GM21619 (cell line): ENCODE measurements around the gene MICALL1.
"Not testable (repeated sequence)": the region's sequence is repeated elsewhere in the genome, so short reads cannot be mapped to it uniquely, and the experiment has no call there.

Source experiments
- ATAC-seq: cut with Tn5 transposase; IDR thresholded peaks from one replicate; pipeline ENCODE4 v1.9.1; 2021; ENCODE audit not compliant: unreplicated experiment

MICALL1 gene

DNA sequence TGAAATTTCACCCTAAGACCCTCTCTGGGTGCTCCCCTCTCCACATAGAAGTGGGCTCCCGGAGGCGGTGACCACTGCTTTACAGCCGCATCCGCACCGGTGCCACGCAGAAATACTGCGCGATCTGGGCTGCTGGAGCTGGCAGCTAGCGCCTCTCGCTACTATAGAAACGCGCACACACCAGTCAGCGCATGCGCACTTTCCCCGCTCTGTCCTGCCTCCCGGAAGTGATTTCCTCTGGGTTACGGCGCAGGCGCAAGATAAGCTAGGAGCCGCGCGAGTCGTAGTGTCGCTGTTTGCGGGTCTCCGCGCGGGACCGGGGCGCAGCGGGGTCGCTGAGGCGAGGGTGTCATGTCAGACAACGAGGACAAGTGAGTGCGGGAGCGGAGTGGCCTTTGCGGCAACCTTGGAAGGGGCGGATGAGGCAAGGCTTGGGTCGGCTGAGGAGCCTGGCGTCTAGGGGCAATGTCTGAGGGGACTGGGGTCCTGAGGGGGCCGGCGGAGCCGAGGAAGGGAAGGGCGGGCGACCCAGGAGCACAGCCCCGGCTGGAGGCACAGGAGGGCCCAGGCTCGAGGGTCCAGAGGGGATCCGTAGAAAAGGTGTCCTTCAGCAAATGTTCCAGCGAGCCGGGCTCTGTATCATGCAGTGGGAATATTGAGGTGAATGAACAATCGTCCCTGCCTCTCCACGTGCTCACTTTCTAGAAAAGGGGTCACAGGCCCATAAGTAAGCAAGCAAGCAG is 47.5 kb downstream of the MICALL1 start, which contains the start of the genes C22orf23 and POLR2F:
Gene C22orf23, minus strand, starts transcription at position 165 of the 743 bp plus-strand sequence. CDS start 452 bp downstream, outside the sequence.
Gene POLR2F, plus strand, starts transcription at position 263 of the 743 bp plus-strand sequence. Its CDS starts 89 bp downstream, at position 352.
- peak; percentile 74 for ATAC-seq

DNA sequence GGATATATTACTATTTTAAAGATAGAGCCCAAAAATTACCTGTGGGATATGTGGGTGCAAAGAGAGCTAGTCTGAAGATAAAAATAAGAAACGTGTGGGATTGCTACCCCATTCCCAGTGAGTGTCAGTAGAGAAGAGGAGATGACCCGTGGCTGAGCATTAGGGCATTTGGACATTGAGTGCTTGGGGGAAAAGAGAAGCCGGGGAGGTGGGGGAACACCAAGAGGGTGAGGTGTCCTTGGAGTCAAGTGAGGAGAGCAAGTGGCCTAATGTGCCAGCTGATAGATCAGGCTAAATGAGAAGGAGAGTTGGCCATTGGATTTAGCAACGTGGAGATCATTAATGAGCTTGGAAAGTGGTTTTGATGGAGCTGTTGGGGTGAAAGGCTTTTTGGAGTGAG is 48.6 kb downstream of the MICALL1 start:
- no peak for ATAC-seq

DNA sequence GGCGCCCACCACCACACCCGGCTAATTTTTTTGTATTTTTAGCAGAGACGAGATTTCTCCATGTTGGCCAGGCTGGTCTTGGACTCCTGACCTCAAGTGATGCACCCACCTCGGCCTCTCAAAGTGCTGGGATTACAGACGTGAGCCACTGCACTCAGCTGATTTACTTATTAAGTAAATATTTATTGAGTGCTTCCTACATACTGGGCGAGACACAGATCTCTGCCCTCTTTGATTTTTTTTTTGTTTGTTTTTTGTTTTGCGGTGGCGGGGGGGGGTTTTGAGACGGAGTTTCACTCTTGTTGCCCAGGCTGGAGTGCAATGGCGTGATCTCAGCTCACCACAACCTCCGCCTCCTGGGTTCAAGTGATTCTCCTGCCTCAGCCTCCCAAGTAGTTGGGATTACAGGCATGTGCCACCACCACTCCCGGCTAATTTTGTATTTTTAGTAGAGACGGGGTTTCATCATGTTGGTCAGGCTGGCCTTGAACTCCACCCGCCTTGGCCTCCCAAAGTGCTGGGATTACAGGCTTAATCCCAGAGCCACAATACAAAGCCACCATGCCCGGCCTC is 49.8 kb downstream of the MICALL1 start:
- ATAC-seq, result not testable (repeated sequence)

DNA sequence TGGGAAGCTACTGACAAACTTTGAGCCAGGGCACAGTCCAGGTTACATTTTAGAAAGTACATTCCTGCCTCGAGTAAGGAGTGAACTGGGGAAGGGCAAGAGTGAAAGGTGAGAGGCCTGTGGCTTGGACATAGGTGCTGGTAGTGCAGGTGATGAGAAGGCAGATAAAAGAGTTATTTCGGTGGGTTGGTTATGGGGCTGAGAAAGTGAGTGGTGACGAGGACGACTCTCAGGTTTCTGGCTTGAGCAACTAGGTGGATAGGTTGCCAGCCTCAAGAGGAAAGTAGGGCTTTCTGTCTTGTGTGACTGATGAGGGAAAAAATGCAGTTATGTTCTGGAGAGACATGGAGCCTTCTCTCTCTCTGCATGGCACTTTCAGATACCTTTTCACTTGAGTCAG is 51.1 kb downstream of the MICALL1 start:
- no peak for ATAC-seq

DNA sequence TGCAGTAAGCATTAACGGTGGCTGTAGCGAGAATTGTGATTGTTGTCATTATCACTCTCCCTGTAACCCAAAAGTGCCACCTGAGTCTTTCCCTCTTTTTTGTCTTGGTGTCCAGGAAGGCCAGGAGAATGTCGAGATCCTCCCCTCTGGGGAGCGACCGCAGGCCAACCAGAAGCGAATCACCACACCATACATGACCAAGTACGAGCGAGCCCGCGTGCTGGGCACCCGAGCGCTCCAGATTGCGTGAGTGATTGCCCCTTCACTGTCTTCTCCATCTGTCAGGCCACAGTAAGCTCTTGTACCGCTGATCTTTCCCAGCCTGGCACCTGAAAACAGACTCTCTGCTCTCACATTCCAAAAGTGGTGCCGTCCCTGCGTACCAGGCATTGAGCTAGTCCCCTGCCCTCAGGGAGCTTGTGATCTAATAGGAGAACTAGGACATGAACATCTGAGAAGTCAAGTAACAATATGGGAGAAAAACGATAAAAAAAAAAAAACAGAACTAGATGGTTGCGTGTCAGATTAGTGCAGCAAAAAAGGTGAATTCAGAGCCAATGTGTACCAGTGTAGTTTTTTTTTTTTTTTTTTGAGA is 53.2 kb downstream of the MICALL1 start:
- ATAC-seq, result no peak

DNA sequence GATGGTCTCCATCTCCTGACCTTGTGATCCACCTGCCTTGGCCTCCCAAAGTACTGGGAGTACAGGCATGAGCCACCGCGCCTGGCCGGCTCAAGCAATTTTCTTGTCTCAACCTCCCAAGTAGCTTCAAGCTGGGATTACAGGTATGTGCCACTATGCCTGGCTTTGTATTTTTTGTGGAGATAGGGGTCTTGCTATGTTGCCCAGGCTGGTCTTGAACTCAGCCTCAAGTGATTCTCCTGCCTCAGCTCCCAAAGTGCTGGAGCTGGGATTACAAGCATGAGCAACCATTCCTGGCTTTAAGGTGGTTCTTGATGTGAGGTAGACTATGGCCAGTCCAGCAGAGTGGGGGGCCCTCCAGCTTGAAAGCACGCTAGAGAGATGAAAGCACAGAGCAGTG is 55.0 kb downstream of the MICALL1 start:
- no peak for ATAC-seq

DNA sequence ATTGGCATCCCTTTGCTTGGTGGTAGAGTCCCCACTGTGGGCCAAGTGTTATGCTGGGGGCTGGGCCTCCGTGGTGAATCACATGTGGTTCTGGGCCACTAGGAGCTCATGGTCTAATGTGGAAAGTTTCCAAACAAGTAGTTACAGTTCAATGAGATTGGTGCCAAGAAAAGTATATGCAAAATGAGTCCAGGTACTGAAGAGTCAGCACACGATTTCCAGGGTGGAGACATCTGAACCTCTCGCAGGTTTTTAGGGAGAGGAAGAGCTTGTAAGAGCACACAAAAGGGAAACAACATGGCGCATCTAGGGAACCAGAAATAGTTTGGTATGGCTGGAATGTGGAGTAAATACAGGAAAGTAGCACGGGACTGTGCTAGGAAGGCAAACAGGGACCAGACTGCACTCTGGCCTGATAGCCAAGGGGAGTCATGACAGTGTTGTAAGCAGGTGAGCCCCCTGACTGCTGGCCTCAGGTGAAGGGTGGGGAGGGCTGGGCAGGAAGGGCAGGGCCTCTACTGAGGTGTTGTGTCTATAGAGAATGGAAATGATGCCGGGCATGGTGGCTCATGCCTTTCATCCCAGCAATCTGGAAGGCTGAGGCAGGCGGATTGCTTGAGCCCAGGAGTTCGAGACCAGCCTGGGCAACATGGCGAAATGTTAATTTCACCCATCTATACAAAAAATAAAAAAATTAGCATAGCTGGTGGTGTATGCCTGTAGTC is 60.0 kb downstream of the MICALL1 start:
- no peak for ATAC-seq

DNA sequence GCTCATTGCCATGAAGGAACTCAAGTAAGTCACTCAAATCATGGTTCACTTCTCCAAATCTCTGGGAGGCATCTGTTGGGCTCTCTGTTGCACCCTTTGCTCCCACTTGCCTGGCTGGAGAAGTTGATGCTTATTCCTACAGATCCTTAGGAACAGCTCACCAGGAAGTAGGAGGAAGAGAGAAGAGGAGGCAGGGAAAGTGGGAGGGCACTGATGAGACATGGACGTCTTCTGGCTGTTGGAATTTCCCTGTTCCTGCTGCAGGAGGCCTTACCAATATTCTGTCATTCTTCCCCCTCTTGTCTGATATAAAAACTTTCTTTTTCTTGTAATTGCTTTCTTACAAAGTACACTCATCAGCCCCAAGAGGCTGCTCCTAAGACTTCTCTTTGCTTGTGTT is 61.0 kb downstream of the MICALL1 start:
- no peak for ATAC-seq

DNA sequence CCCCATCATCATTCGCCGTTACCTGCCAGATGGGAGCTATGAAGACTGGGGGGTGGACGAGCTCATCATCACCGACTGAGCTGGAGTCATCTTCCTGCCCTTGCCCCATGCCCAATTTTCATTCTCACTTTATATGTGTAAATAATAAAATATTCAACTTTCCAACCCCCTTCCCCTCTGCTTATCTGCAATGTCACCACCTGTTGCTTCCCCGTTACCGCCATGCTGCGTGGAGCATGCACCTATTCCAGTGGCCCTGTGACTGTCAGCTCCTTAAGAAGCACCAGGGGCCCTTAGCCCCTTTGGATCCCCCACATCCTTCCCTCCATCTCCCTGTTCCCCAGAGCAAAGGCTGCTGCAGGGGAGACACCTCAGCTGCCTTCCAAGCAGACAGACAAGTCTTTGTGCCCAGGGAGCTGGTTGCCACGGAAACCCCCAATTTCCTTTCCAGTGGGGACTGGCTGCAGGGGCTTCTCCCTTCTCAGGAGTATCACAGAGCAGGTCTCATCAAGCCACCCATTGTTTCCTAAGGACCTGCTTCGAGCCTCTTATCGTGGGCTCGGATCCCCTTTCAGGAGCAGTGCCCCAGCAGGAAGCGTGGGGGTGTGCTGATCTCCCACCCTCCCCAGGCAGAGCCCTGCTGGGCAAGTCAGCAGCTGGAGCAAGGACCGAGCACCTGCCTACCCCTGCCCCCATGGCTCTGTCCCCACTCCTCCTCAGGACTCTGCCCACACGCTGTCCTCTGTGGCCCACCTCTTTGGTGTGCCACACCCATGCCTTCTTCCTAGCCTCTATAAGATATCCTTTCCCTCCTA is 61.7 kb downstream of the MICALL1 start:
- ATAC-seq, result no peak

DNA sequence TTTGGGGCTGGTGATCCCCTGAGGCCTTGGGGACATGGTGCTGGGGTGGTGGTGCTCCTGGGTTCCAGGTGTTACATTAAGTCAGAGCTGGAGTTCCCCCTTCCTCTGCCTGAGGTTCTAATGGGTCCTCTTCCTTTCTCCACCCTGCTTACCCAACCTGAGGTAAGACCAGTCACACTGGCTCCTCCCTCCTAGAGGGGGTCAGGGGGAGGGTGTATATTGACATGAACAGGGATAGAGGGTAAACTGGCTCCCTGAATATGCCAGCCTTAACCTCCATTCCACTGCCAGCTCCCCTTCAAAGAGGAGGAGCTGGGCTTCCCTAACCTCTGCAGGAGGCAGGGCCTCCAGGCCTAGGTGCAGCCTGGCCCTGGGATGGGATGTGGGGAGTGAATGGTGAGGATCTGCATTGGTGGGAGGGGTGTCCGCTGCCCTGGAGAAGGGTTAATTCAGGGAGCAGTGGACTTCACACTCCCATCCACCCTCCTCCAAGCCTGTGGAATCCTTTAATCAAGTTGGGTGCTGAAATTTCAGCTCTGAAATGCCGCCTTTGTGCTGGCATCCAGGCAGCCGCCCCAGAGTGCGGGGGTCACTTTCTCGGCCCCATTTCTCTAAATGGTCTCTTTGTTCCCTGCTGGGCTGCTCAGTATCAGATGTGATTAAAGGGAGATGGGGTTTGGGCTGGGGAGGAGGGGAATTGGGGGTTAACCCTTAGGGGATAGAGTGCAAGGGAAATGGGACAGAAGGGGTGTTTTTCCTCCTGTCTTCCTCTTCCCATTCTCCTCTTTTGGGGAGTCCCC is 62.6 kb downstream of the MICALL1 start:
- no peak for ATAC-seq

DNA sequence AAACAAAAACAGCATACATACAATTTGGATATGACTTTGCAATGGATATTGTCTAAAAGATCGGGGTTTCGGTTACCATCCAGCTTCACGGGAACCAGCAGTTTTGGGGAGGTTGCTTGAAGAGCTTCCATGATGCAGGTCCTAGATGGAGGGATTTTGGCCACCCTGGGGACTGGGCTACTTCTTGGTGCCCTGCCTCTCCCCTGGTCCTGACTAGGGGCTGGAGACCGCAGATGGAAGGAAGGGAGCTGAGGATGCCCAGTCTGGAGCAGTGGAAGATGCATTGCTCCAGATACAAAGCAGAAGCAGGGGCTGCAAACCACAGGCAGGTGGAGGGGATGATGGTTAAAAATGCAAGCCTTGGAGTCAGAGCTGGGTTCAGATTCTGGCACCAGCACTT is 64.8 kb downstream of the MICALL1 start:
- ATAC-seq, result no peak

DNA sequence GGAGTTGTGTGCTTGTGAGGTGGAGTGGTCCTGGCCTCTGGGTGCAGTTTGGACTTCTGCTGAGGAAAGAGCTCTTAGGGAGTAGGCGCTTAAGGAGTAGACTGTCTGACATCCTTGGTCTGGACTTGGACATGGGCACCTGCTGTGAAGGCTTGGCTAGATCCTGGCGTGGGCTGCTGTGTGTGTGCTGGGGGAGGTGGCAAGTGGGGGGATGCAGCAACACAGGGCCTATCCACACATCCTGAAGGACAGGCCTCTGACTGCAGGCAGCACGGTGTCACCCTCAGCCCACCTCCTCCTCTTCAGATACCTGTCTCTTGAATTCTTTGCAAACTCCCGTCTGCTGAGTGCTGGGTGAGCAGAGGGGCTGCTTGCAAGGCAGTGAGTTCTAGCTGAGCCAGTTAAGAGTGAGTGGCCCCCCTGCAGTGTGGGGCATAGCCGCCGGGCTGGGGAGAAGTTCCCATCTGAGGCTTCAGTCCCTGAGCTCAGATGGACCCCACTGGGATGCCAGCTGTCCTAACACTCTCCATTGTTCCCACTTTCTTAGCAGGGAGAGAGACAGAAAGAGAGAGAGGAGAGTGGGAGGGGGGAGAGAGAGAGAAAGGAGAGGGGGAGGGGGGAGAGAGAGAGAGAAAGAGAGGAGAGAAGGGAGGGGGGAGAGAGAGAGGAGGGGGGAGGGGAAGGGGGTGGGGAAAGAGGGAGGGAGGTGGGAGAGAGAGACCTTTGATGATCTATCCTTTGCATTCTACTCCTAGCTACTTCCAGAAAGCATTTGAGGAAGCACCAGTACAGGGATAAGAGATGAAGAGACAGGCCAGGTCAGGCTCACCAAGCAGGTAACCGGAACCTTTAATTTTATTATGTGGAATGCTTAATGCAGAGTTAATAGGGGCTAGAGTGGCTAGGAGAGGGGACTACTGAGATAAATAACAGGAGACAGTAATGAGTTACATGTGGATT is 65.7 kb downstream of the MICALL1 start:
- ATAC-seq, result no peak

DNA sequence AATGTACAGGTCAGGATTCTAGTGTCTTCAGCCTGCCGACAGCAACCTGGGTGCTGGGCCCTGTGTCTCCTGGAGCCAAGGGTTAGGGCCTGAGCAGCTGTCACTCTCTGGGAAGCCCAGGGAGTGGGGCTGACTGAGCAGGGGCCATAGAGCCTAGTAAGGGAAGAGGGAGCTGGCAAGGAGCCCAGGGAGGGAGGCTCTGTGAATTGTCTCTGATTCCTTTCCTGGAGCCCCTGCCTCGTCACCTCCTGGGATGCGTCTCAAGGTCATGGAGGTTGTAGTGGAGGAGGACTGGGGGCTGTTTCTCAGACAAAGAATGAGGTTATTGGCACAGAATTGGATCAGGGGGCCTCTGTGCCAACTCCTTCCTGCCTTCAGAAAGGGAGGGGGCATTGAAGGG is 66.4 kb downstream of the MICALL1 start:
- no peak for ATAC-seq

DNA sequence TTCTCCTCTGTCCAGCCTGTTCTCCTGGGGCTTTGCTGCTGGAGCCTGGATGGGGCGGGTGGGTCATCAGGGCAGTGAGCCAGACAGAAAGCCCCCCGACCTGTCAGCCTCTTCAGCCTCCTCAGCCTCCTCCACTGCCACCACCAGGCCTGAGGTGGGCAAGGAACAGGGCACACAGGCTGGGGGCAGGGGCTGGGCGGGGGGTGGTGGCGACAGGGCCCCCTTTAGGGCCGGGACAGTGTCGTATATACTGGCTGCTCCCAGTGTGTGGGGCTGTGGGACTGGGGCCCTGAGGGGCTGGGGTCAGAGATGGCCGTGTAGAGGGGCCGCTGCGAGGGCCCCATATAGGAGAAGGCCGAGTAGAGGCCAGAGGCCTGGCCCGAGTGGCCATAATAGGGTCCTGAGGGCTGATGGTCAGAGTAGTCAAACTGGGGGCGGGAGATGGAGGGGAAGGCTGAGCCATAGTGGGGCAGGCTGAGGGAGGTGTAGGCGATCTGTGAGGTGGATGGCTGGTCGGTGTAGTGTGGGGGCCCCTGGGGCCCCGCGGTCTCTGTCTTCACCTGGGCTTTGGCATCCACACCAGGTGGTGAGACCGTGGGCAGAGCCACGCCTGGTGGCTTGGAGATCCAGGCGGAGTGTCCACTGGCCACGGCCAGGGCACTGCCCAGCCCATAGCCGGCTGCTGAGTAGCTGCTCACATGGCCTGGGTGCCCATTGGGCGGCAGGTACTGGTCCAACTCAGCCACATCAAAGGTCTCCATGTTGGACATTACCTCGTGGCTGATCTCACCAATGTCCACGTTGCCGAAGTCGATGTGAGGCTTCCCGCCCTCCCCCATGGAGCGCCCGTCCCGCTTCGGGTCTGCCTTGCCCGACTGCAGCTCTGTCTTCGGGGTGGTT is 67.4 kb downstream of the MICALL1 start:
- ATAC-seq, result no peak

DNA sequence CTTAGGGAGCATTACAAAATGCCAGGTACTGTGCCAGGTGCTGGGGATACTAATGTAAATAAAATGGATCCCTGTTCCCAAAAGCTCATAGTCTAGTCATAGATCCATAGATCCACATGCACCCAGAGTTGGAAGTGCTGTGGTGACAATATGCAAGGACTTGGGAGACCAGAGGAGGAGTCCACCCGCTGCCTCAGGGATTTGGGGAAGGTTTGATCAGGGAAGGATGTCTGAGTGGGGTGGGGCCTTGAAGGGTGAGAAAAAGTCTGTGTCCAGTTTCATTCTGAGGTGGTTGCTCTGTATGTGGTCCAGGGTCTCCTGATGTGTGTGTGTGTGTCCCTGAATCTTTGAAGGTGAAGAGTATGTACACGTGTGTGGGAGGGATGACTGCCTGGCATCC is 69.1 kb downstream of the MICALL1 start:
- ATAC-seq, result no peak

DNA sequence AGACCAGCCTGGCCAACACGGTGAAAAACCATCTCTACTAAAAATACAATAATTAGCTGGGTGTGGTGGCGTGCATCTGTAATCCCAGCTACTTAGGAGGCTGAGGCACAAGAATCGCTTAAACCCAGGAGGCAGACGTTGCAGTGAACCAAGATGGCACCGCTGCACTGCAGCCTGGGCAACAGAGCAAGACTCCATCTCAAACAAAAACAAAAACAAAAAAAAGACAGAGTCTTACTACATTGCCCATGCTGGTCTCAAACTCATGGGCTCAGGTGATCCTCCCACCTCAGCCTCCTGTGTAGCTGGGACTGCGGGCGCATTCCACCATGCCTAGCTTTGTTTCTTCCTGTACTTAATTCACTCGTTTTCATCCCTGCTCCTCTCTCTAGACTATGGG is 69.9 kb downstream of the MICALL1 start:
- ATAC-seq, result not testable (repeated sequence)

DNA sequence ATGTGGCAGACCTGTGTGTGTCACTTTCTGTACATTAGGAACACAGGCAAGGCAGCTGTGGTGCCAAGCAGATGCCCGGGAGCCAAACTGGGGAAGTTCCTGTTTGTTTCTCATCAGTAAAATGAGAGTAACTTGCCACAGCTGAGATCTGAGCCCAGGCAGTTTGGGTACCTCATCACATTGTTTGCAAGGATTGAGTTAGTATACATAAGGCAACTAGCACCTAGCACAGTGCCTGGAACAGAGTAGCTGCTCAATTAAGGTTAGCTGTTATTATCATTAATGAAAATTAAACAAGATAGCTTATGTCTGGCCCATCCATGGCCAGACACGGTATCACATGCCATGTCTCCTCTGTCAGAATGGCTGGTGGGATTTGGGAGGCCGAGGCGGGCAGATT is 70.5 kb downstream of the MICALL1 start:
- no peak for ATAC-seq

DNA sequence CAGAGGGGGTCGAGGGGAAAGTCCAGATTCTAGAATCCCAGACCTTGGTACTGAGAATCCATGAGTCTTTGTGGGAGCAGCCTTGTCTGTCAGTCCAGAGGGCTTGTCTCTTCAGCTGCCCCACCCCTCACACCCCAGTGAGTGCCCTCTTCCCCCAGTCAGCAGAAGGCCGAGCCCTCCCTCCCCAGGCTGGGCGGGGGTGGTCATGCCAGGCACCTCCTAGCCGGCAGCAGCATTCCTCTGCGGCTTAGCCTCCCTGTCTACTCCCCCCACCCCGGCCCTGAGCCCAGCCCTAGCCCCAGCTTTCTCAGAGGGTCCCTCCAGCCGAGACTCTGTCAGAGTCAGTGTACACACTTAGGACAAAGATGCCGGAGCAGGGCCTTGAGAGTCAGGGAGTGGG is 73.7 kb downstream of the MICALL1 start:
- ATAC-seq, result no peak
